ENCODE results near the gene ABCC8.

The ABCC8 gene

DNA sequence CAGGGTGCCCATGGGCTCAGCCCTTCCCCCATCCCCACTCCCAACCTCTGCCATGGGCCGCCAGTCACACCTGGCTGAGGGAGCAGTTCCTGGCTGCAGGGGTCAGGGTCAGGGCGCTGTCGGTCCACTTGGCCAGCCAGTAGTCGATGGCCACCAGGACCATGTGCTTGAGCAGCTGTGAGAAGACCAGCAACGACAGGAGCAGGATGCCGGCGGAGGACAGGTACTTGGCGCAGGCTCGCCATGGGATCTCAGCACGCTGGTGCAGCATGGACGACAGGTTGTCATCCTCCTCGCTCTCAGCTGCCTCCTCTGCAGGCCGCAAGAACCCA lies 69.9 kb downstream of the ABCC8 start:
- DNase-seq (ENCODE audit: extremely low read depth in 1 of 2, low read depth in 1 of 2), result no peak

- no peak for DNase-seq (ENCODE audit: extremely low read depth in 1 of 2, low read depth in 1 of 2)
Observed at GRCh38 chr11:17406082-17406817, 70.4 kb downstream of the ABCC8 start.

DNA sequence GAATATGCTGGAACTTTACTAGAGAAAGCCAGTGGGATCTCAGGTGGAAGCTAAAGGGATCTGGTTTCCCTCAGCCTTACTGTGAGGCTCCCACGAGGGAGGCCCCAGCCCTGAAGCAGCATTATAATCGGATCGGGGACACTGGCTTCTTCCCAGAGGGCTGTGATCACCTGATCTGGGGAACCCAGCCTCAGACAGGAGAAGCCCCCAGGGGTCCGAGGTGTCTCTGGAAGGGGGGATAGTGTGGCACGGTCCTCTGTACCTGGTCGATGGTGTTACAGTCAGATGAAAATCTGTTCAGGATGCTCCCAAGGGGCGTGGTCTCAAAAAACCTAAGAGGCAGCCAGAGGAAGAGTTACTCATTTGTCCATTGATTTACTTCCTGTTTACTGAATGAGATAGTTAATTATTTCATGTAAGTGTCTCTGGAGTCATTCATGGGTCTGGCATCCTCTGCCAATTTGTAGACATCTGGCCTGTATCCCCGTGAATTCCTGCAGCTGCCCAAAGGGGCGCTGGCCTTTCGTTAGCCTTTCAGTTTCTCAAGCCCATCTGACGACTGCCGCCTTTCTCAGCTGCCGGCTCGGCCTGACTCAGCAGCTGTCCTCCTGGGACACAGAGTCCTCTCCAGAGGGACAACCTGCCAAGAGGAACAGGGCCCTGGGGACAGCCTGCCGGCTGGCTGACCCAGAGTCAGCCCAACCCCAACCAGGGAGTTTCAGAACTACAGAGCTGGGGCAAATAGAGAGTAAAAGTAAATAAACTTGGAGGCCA lies 71.2 kb downstream of the ABCC8 start:
- no peak for DNase-seq (ENCODE audit: extremely low read depth in 1 of 2, low read depth in 1 of 2)

DNA sequence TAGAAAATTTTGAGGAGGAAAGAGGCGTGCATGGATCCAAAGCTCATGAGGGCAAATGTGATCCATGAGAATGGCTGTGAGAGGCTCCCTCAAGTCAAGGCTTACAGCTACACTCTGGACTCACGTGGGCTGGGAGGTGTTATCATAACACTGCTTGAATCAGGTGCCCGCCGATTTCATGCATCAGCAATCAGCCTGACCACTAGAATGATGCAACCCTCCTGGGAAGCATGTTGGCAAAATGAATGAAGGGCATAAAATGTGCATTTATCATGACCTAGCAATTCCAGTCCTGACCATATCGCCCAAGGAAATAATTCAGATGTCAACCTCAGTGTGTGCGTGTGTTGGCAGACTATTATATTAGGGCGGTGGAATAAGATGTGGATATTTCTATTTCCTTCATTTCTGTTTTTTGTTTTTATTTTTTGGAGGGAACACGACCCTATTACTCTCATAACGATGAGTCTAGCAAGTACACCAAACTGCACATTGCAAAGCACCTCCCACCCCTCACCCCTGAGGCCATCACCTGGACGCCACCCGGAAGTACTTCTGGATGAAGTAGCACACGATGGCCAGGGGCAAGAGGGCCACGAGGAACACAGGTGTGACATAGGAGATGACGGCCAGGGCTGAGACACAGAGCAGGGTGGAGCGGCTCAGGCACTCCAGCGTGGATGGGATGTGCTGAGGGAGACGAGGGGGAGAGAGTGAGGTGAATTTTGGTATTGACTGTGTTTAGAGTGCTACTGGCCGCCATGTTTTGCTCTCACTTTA lies 72.5 kb downstream of the ABCC8 start:
- no peak for DNase-seq (ENCODE audit: extremely low read depth in 1 of 2, low read depth in 1 of 2)

GRCh38 chr11:17402486-17402885 lies 74.2 kb downstream of the ABCC8 start:
- DNase-seq (ENCODE audit: extremely low read depth in 1 of 2, low read depth in 1 of 2), result no peak

- DNase-seq (ENCODE audit: extremely low read depth in 1 of 2, low read depth in 1 of 2), result no peak
Observed at GRCh38 chr11:17401841-17402240, 74.8 kb downstream of the ABCC8 start.

DNA sequence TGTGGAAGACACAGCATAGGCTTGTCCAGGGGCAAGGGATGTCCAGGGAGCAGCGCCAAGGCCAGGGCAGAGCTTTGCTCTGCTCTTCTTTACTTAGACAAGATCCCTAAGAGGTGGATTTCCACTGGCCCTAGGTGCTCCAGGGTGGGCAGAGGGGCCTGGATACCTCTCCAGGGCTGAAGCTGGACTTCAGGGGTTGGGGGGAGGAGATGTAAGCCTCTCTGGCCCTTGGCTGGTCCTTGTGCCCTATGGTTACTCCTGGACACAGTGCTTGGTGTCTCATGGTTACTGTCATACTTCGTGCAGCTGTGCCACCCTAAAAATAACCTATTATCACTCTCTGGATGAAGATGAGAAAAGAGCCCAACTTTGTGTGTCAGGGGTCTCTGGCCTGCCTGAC lies 75.3 kb downstream of the ABCC8 start:
- no peak for DNase-seq (ENCODE audit: extremely low read depth in 1 of 2, low read depth in 1 of 2)

DNA sequence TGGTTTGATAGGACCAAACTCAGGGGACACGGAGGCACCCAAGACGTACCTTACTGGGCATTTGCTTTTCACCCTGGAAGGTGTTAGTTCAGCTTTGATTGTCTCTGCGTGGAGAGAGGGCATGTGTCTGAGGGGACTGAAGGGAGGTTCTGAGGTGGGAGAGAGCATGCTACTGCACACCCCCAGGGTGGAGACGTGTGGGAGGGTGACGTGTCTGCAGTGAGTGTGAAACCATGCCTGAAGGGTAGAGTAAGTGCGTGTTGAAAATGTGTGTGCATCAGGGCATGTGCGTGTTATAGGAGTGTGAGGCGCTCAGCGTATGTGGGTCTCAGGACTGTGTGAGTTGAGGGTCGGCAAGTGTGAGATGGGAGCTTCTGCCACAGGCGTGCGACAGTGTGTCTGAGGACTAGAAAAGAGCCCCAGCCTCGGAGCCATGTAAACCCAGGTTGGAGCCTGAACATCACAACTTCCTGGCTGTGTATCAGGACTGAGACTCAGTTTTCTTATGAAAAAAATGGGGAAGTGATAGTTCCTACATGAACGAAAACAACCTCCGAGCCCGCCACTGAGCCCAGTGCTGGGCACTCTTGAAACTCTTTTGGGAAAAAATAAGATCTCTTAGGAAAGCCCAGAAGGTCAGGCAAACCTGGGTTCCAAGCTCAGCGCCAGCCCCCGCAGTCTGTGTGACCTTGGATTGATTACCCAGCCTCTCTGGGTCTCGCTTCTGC lies 76.4 kb downstream of the ABCC8 start:
- DNase-seq (ENCODE audit: extremely low read depth in 1 of 2, low read depth in 1 of 2), result no peak

DNA sequence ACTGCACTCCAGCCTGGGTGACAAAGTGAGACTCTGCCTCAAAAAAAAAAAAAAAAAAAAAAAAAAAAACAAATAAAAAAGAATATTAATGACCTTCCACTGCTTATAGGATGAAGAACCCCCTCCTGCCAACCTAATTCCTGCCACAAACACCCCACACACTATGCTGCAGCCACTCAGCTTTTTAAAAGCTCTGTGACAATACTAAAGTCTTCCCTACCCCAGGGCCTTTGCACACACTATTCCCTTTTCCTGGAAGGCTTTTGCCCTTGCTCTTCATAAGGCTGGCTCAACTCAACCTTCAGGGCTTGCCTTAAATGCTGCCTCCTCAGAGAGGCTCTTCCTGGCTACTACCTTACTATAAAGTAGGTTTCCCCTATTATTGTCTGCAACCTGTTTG lies 77.4 kb downstream of the ABCC8 start:
- DNase-seq (ENCODE audit: extremely low read depth in 1 of 2, low read depth in 1 of 2), result no peak

DNA sequence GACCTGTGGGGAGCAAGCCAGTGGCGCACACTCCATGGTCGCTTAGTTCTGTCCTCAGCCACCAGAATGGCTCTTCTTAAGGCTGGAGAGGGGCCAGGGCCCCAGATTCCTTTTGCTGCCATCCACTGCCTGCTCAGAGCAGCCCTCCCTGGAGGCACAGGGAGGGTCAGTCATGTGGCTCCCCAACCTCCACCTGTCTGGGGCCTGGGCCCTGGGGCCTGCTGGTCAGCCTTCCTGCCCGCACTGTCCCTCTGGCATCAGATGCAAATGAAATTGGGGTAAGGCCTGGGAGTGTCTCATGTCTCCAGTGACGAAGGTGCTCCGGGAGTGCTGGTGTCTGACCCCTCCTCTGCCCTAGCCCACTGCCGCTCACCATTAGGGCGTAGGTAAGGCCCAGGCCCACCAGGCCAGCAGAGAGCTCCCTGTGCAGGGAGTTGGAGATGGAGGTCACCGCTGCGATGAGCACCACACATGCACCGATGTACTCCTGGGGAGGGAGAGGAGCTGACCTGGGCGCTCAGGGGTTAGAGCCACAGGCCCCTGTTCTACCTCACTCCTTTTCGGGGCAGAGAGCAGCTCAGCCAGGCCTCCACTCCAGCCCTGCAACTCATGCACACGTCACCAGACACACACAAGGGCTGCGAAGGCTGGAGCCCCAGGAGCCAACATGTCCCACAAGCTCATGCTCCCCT lies 79.2 kb downstream of the ABCC8 start:
- DNase-seq (ENCODE audit: extremely low read depth in 1 of 2, low read depth in 1 of 2), result no peak

DNA sequence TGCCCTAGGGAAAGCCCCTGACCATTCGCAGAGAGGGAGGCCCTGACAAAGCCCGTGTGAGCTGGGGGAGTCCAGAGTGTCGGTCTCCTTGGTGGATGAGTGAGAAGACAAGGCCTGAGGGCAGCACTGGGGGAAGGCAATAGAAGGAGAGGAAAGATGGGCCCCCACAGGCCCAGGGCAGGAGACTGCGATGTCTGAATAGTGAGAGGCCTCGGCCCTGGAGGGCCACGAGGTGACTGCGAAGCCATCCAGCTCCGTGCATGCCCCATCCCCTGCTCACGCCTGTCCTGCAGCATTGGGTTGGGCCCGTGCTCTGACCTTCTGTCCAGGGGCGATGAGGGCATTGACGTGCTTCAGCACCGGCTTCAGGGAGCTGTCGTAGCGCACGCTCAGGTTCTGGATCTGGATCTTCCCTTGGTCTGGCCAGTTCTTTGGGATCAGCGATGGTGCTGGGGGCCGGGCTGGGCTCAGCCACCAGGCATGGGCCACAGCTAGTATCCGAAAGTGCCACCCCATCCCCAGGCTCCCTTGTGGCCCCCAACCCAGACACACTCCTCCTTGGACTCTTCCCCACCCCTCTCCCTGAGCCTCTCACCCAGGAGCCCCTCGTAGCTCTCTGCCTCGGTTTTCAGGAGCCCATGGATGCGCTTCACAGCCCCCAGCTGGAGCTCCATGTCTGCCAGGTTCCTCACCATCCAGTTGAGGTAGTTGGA lies 79.9 kb downstream of the ABCC8 start:
- DNase-seq (ENCODE audit: extremely low read depth in 1 of 2, low read depth in 1 of 2), result no peak

GRCh38 chr11:17395978-17396377 lies 80.7 kb downstream of the ABCC8 start:
- no peak for DNase-seq (ENCODE audit: extremely low read depth in 1 of 2, low read depth in 1 of 2)

GRCh38 chr11:17395554-17395961 lies 81.1 kb downstream of the ABCC8 start:
- DNase-seq (ENCODE audit: extremely low read depth in 1 of 2, low read depth in 1 of 2), result no peak

DNA sequence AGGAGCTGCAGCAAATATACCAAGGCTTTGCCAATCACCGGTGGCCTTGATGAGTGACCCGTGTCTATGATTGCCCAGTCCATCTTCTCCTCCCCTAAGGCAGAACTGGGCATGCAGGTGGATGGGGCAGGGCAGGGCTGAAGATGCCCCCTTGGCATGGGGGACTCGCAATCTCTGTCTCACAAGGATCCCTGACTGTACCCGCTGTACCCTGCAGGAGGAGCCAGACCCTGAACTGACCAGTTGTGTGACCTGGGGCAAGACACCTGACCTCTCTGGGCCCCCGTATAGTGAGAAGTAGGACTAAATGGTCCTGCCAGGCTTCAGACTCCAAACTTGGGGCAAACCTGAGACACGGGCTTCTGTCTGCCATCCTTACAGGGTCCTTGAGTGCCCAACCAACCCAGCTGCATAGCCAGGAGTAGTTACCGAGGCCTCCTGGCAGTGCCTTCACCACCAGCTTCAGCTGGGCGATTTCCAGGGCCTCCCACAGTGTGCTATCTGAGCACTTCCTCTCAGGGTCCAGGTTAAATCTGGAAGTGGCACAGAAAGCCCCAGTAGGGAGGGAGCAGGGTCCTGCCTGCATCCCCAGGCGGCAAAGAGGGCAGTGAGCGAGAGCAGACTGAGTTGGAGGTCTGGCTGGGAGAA lies 81.8 kb downstream of the ABCC8 start:
- DNase-seq (ENCODE audit: extremely low read depth in 1 of 2, low read depth in 1 of 2), result no peak

GRCh38 chr11:17393472-17393871 lies 83.2 kb downstream of the ABCC8 start:
- no peak for DNase-seq (ENCODE audit: extremely low read depth in 1 of 2, low read depth in 1 of 2)

DNA sequence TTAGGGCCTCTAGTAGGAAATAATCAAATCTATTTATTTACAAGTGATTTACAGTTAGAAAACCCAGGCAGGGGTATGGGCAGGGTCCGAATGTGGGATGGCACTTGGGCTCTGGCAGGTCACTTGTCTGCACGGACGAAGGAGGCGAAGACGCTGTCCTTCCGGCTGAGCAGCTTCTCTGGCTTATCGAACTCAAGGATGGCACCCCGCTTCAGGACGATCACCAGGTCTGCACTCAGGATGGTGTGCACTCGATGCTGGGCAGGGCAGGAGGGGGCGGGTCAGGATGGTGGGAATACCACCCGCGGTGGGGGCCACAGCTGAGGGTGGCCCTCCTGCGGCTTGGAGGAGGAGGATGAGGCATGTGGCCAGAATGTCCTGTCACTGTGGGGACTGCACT lies 83.8 kb downstream of the ABCC8 start:
- DNase-seq (ENCODE audit: extremely low read depth in 1 of 2, low read depth in 1 of 2), result no peak

GRCh38 chr11:17391493-17392355 lies 84.9 kb downstream of the ABCC8 start:
- no peak for DNase-seq (ENCODE audit: extremely low read depth in 1 of 2, low read depth in 1 of 2)

DNA sequence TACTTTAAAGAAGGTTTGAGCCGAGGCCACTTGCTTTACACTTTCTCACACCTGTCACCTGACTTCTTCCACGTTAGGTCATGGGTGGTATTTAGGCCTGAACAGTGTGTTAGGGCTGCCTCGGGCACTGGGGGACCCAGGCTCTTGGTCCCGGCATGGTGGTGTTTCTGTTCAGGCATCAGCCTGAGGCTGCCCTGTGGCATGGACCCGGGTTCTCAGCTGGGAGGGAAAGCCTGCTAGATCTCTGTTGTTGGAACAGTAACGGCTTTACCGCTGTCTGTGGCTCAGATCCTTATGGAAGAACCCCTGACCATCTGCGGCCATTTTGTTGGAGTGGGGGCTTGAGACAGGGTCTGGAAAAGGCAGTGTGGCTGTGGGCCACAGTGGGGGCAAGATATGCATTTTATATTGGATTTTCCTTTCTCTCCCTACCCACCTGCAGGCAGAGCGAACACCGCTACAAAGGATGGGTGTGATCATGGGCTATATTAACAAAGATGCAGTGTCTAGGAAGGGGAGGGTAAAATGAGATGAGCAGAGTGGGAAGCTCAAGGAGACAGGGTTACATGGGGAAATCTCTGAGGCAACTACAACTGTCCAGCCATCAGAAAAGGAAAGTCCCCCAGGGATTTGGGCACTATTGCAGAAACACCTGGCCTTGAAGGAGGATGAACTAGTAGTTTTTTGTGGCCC lies 86.5 kb downstream of the ABCC8 start:
- DNase-seq (ENCODE audit: extremely low read depth in 1 of 2, low read depth in 1 of 2), result no peak

All from stimulated activated CD8-positive, alpha-beta memory T cell treated with anti-CD3 and anti-CD28 coated beads, Interleukin-7, amount 100 ng/mL, for 48 hours (primary cell).